Gastrocnemius medialis (tissue), 4 donors: ENCODE results near the gene DCLRE1A. TPM values are rescaled to one million over a fixed set of nuclear protein-coding genes. Genes with fewer than 3 reads are reported as not detected.

Experiments used
- ATAC-seq, 2 donors: fragments of 150-250 bp; one replicate each; pipeline ENCODE4 v1.9.1; 2016
- DNase-seq, 2 donors: peaks; one replicate each; pipeline ENCODE4 v3.0.0-alpha.2; 2019
- H3K27ac ChIP-seq, 4 donors: fragments of 200-600 bp; sonication (generic); 1 replicate in 1 of 4; 2 replicates in 3 of 4; pipeline ENCODE4 v1.5.1; 2016 to 2018; ENCODE audit warnings: mild to moderate bottlenecking in 2 of 4, moderate library complexity in 1 of 4
- H3K27me3 ChIP-seq, 3 donors: fragments of 200-600 bp; sonication (generic) in 2 of 3; 1 replicate in 1 of 3; 2 replicates in 2 of 3; pipeline versions ENCODE4 v1.5.1 to v1.6.0; 2016 to 2019; ENCODE audit warnings: mild to moderate bottlenecking in 1 of 3, moderate library complexity in 1 of 3
- H3K36me3 ChIP-seq, 2 donors: fragments of 200-600 bp; sonication (generic) in 1 of 2; one replicate each; pipeline ENCODE4 v1.5.1; 2017 to 2018
- H3K4me1 ChIP-seq, 2 donors: fragments of 200-600 bp; sonication (generic) in 1 of 2; one replicate each; pipeline ENCODE4 v1.5.1; 2016 to 2017; ENCODE audit warnings: mild to moderate bottlenecking in 2 of 2
- H3K4me3 ChIP-seq, 4 donors: fragments of 200-600 bp; sonication (generic) in 3 of 4; 1 replicate in 1 of 4; 2 replicates in 3 of 4; pipeline ENCODE4 v1.5.1; 2016 to 2019; ENCODE audit warnings: mild to moderate bottlenecking in 2 of 4
- H3K9me3 ChIP-seq, 3 donors: fragments of 200-600 bp; sonication (generic) in 2 of 3; 1 replicate in 1 of 3; 2 replicates in 2 of 3; pipeline ENCODE4 v1.5.1; 2016 to 2019
- CTCF ChIP-seq, 5 experiments: fragments of 450-650 bp in 3 of 5; fragments of 200-600 bp in 2 of 5; sonication (generic) in 2 of 5; IDR thresholded peaks in 4 of 5; conservative IDR thresholded peaks in 1 of 5; 1 replicate in 4 of 5; 2 replicates in 1 of 5; pipeline ENCODE4 v1.5.1; 2016 to 2019; ENCODE audit warnings: antibody characterized with exemption in 5 of 5, mild to moderate bottlenecking in 3 of 5, moderate library complexity in 3 of 5
- POLR2A ChIP-seq, 2 donors: fragments of 450-650 bp; IDR thresholded peaks; one replicate each; pipeline ENCODE4 v1.6.1; 2017; ENCODE audit warnings: antibody characterized with exemption in 2 of 2, mild to moderate bottlenecking in 2 of 2, moderate library complexity in 2 of 2
- in situ Hi-C, 4 donors: fragments of 200-750 bp; cut with MboI; loops; one replicate each; pipeline versions ENCODE4 v1.15.0 to v1.8.0; 2017; ENCODE audit warnings: low sequenced_read_pairs in 4 of 4
- intact Hi-C: fragments of 100-400 bp; cut with DNase I; formaldehyde crosslinking; loops from one replicate; pipeline ENCODE4 v1.15.1; 2023; ENCODE audit warnings: low total_unique reads
- total RNA-seq, 4 donors: library from RNA; depleted of rRNA; stranded (reverse); fragments of >200 nt; gene quantifications; one replicate each; pipeline versions ENCODE4 v1.1.0 to v1.2.3, GENCODE V29; 2016

DCLRE1A gene
- total RNA-seq, 4 donors from 2014 or later: 2.6 to 4.7 (median 3.8) TPM

GRCh38 chr10:113865901-113866300, 12.0 kb upstream of the DCLRE1A start:
- ATAC-seq (no peak), DNase-seq (no peak)
- Histone ChIP-seq H3K4me3 (no peak overlapping the region), H3K9me3 (no peaks in the 10 kb centered on the region), H3K27me3 (no peaks in the 10 kb centered on the region), H3K36me3 (peaks cover 0 to 33% of the 10 kb centered on the region in 2 donors), H3K4me1 (peaks cover 12 to 13% of the 10 kb centered on the region in 2 donors), H3K27ac (no peak overlapping the region)
- intact Hi-C loops (no loop called here), in situ Hi-C loops (no loop called here)
- TF ChIP-seq CTCF (IDR thresholded peaks at IDR 0.05 in 4 of 5, conservative IDR thresholded peaks at IDR 0.05 in 1 of 5) (no peak), POLR2A (IDR thresholded peaks at IDR 0.05) (no peak)

DNA sequence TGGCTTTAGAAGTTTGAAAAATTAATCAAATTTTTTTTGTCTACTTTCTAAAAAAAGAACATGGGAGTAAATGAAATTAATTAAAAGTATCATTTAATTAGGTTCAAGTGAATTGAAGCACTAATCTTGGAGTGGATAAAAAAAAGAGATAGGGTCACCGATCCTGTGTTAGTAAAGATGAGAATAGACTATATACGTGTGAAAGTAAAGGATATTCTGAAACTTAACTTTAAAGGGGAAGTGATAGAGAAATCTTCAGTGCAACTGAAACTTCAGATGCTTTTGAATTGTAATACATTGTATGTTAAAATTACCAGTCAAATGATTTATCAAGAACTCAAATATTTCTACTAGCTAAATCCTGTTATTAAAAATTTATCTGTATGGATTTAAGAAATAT, 5.4 kb upstream of the DCLRE1A start:
- TF ChIP-seq CTCF (IDR thresholded peaks at IDR 0.05 in 4 of 5, conservative IDR thresholded peaks at IDR 0.05 in 1 of 5) (no peak), POLR2A (IDR thresholded peaks at IDR 0.05) (no peak)
- Histone ChIP-seq H3K27ac (peak overlapping the region in 1 of 4 donors; percentile 1), H3K4me3 (no peak overlapping the region)

GRCh38 chr10:113858541-113858940, 4.7 kb upstream of the DCLRE1A start:
- Histone ChIP-seq H3K36me3 (peaks cover 0 to 31% of the 10 kb centered on the region in 2 donors), H3K27me3 (no peaks in the 10 kb centered on the region), H3K4me1 (peaks cover 33 to 39% of the 10 kb centered on the region in 2 donors), H3K27ac (peak overlapping the region in 3 of 4 donors; percentile 3 to 90 (median 20)), H3K9me3 (no peaks in the 10 kb centered on the region), H3K4me3 (no peak overlapping the region)
- no peak for TF ChIP-seq POLR2A (IDR thresholded peaks at IDR 0.05)
- no peak for TF ChIP-seq CTCF (IDR thresholded peaks at IDR 0.05 in 4 of 5, conservative IDR thresholded peaks at IDR 0.05 in 1 of 5)
- DNase-seq: no peak
- ATAC-seq: no peak
- in situ Hi-C loops (no loop called here), intact Hi-C loops (loop anchor here (5.0 to 10.0 kb wide), 2 partner anchors 174 to 314 kb away; partner anchors contain the start of gene CCDC186)

More for the DNA sequence above, 5.4 kb upstream of the DCLRE1A start:
- DNase-seq (no peak), ATAC-seq (no peak)
- intact Hi-C loops (loop anchor here (5.0 to 10.0 kb wide), 2 partner anchors 174 to 313 kb away; partner anchors contain the start of gene CCDC186), in situ Hi-C loops (no loop called here)
- Histone ChIP-seq H3K9me3 (no peaks in the 10 kb centered on the region), H3K4me1 (peaks cover 31 to 38% of the 10 kb centered on the region in 2 donors), H3K27me3 (no peaks in the 10 kb centered on the region), H3K36me3 (peaks cover 0 to 39% of the 10 kb centered on the region in 2 donors)

GRCh38 chr10:113857210-113857609, 3.3 kb upstream of the DCLRE1A start:
- TF ChIP-seq POLR2A (IDR thresholded peaks at IDR 0.05) (no peak), CTCF (IDR thresholded peaks at IDR 0.05 in 4 of 5, conservative IDR thresholded peaks at IDR 0.05 in 1 of 5) (no peak)
- in situ Hi-C loops: no loop called here
- DNase-seq (no peak), ATAC-seq (no peak)
- H3K4me1 ChIP-seq: peaks cover 47 to 51% of the 10 kb centered on the region in 2 donors
- H3K9me3 ChIP-seq: no peaks in the 10 kb centered on the region
- peak overlapping the region; percentile 90 to 96 (median 94) for H3K27ac ChIP-seq
- H3K36me3 ChIP-seq: peaks cover 0 to 26% of the 10 kb centered on the region in 2 donors
- H3K4me3 ChIP-seq: peak overlapping the region in 1 of 4 donors; percentile 74
- H3K27me3 ChIP-seq: no peaks in the 10 kb centered on the region
- intact Hi-C loops: loop anchor here (5.0 to 10.0 kb wide), 2 partner anchors 172 to 315 kb away; partner anchors contain the start of gene CCDC186
